IMR-90 (cell line): Measurements from ENCODE around the gene SLC37A1. TPM values are rescaled to one million over a fixed set of nuclear protein-coding genes. Genes with fewer than 3 reads are reported as not detected.

ENCODE experiments used
- ATAC-seq: fragments of 200-7000 bp; cut with Tn5 transposase; 2 replicates; pipeline ENCODE4 v1.9.1; 2020; ENCODE audit warnings: low read depth, mild to moderate bottlenecking, moderate library complexity
- BruUV-seq: library from RNA; stranded (reverse); fragments of 400-500 nt; replicated peaks from 2 replicates; lab custom pipeline; 2021; lab: Mats Ljungman, UMichigan
- CTCF ChIA-PET: fragments of 300-600 bp; formaldehyde crosslinking; extraction: SDS; loops from one replicate; lab custom pipeline; 2021; ENCODE audit warnings: antibody characterized with exemption; lab: Yijun Ruan, JAX
- POLR2A ChIA-PET: fragments of 300-600 bp; sonication (Branson Sonifier 250); formaldehyde crosslinking; loops from one replicate; lab custom pipeline; 2022; ENCODE audit warnings: antibody characterized with exemption; ENCODE audit not compliant: unreplicated experiment; lab: Charles Lee
- DNase-seq: peaks from one replicate; pipeline ENCODE4 v3.0.0; 2013
- H2AFZ ChIP-seq: replicated peaks from 2 replicates; pipeline ENCODE3; 2013; ENCODE audit warnings: low read length, mild to moderate bottlenecking; ENCODE audit not compliant: poor library complexity
- H2AK5ac ChIP-seq: 2 replicates; pipeline ENCODE4 v1.6.1; 2013; ENCODE audit warnings: low read depth, low read length, inconsistent platforms
- H2AK9ac ChIP-seq: replicated peaks from 2 replicates; pipeline ENCODE3; 2013; ENCODE audit warnings: mild to moderate bottlenecking, low read depth, low read length, moderate library complexity; ENCODE audit not compliant: poor library complexity
- H2BK120ac ChIP-seq: 2 replicates; pipeline ENCODE4 v1.6.1; 2013; ENCODE audit warnings: low read depth, low read length, inconsistent platforms
- H2BK15ac ChIP-seq: 3 replicates; pipeline ENCODE4 v1.6.1; 2013; ENCODE audit warnings: low read depth, low read length, inconsistent platforms
- H2BK20ac ChIP-seq: 2 replicates; pipeline ENCODE4 v1.6.1; 2013; ENCODE audit warnings: low read depth, mild to moderate bottlenecking, inconsistent platforms, low read length, moderate library complexity
- H2BK5ac ChIP-seq: 2 replicates; pipeline ENCODE4 v1.6.1; 2013; ENCODE audit warnings: mild to moderate bottlenecking, low read depth, low read length, inconsistent platforms; ENCODE audit not compliant: poor library complexity, severe bottlenecking
- H3K14ac ChIP-seq: replicated peaks from 2 replicates; pipeline ENCODE4 v1.6.1; 2013; ENCODE audit warnings: low read depth, low read length, inconsistent platforms
- H3K18ac ChIP-seq: 2 replicates; pipeline ENCODE4 v1.6.1; 2013; ENCODE audit warnings: low read depth, low read length, control low read depth
- H3K23ac ChIP-seq: 2 replicates; pipeline ENCODE4 v1.6.1; 2013; ENCODE audit warnings: low read depth, low read length, inconsistent platforms
- H3K27ac ChIP-seq: 2 replicates; pipeline ENCODE4 v1.5.1; 2013; ENCODE audit warnings: mild to moderate bottlenecking, control low read depth, low read length; ENCODE audit not compliant: insufficient read depth
- H3K27me3 ChIP-seq: 2 replicates; pipeline ENCODE4 v1.6.1; 2013; ENCODE audit warnings: low read length; ENCODE audit not compliant: control insufficient read depth, insufficient read depth
- H3K36me3 ChIP-seq: 2 replicates; pipeline ENCODE4 v1.6.1; 2013; ENCODE audit warnings: low read length, mixed read lengths; ENCODE audit not compliant: control insufficient read depth, insufficient read depth
- H3K4ac ChIP-seq: 2 replicates; pipeline ENCODE4 v1.6.1; 2013; ENCODE audit warnings: low read depth, low read length, inconsistent platforms
- H3K4me1 ChIP-seq: 2 replicates; pipeline ENCODE4 v1.6.1; 2013; ENCODE audit warnings: low read length, mixed read lengths; ENCODE audit not compliant: control insufficient read depth, insufficient read depth
- H3K4me2 ChIP-seq: 2 replicates; pipeline ENCODE4 v1.6.1; 2013; ENCODE audit warnings: low read depth, mild to moderate bottlenecking, control low read depth, low read length, moderate library complexity
- H3K4me3 ChIP-seq: 2 replicates; pipeline ENCODE4 v1.5.1; 2013; ENCODE audit warnings: low read depth, mild to moderate bottlenecking, control low read depth, low read length, moderate library complexity; ENCODE audit not compliant: insufficient read depth
- H3K56ac ChIP-seq: 2 replicates; pipeline ENCODE4 v1.6.1; 2013; ENCODE audit warnings: low read length, inconsistent platforms; ENCODE audit not compliant: insufficient read depth; ENCODE audit errors: extremely low read depth
- H3K79me1 ChIP-seq, 2 experiments: 2 replicates each; pipeline ENCODE4 v1.6.1; 2013; ENCODE audit warnings: low read length in 2 of 2, inconsistent platforms in 1 of 2, low read depth in 1 of 2
- H3K9ac ChIP-seq: 2 replicates; pipeline ENCODE4 v1.6.1; 2013; ENCODE audit warnings: low read depth, low read length, control low read depth
- H3K9me1 ChIP-seq: 2 replicates; pipeline ENCODE4 v1.6.1; 2013; ENCODE audit warnings: low read length, inconsistent platforms; ENCODE audit not compliant: insufficient read depth
- H3K9me3 ChIP-seq: 2 replicates; pipeline ENCODE4 v1.6.1; 2013; ENCODE audit warnings: low read length; ENCODE audit not compliant: control insufficient read depth, insufficient read depth
- H4K20me1 ChIP-seq: 2 replicates; pipeline ENCODE4 v1.6.1; 2013; ENCODE audit warnings: low read length, inconsistent platforms; ENCODE audit not compliant: insufficient read depth
- H4K5ac ChIP-seq: 2 replicates; pipeline ENCODE4 v1.6.1; 2013; ENCODE audit warnings: mild to moderate bottlenecking, low read depth, low read length, control low read depth
- H4K8ac ChIP-seq, 2 experiments: 2 replicates each; pipeline ENCODE4 v1.6.1; 2013; ENCODE audit warnings: low read depth in 2 of 2, low read length in 2 of 2, control low read depth in 1 of 2, inconsistent platforms in 1 of 2
- H4K91ac ChIP-seq: 2 replicates; pipeline ENCODE4 v1.6.1; 2013; ENCODE audit warnings: low read depth, low read length, inconsistent platforms; ENCODE audit not compliant: insufficient read depth
- BHLHE40 ChIP-seq: fragments of 150-350 bp; IDR thresholded peaks from 2 replicates; pipeline ENCODE4 v1.6.1; 2016; ENCODE audit warnings: mild to moderate bottlenecking, low read depth, low read length
- CEBPB ChIP-seq: IDR thresholded peaks from 2 replicates; pipeline ENCODE4 v1.6.1; 2012; ENCODE audit warnings: low read depth, low read length, improper control_type of control experiment
- CHD1 ChIP-seq: IDR thresholded peaks from 2 replicates; pipeline ENCODE4 v1.6.1; 2012; ENCODE audit warnings: low read depth, low read length, improper control_type of control experiment
- CTCF ChIP-seq: conservative IDR thresholded peaks from 2 replicates; pipeline ENCODE4 v1.5.1; 2012; ENCODE audit warnings: mild to moderate bottlenecking, low read depth, low read length, improper control_type of control experiment
- FOS ChIP-seq: fragments of 150-350 bp; IDR thresholded peaks from 2 replicates; pipeline ENCODE4 v1.6.1; 2016; ENCODE audit warnings: low read depth, low read length
- MAFK ChIP-seq: IDR thresholded peaks from 2 replicates; pipeline ENCODE4 v1.6.1; 2012; ENCODE audit warnings: low read depth, low read length, improper control_type of control experiment
- MAZ ChIP-seq: IDR thresholded peaks from 2 replicates; pipeline ENCODE4 v1.6.1; 2012; ENCODE audit warnings: low read depth, mild to moderate bottlenecking, low read length, improper control_type of control experiment, moderate library complexity, borderline replicate concordance
- MXI1 ChIP-seq: IDR thresholded peaks from 2 replicates; pipeline ENCODE4 v1.6.1; 2012; ENCODE audit warnings: low read depth, mild to moderate bottlenecking, low read length, moderate library complexity, borderline replicate concordance
- NFE2L2 ChIP-seq: fragments of 150-350 bp; IDR thresholded peaks from 2 replicates; pipeline ENCODE4 v1.6.1; 2016; ENCODE audit warnings: low read depth, mild to moderate bottlenecking, low read length
- RAD21 ChIP-seq: IDR thresholded peaks from 2 replicates; pipeline ENCODE4 v1.6.1; 2012; ENCODE audit warnings: low read length, improper control_type of control experiment
- RCOR1 ChIP-seq: IDR thresholded peaks from 2 replicates; pipeline ENCODE4 v1.6.1; 2012; ENCODE audit warnings: mild to moderate bottlenecking, low read length, improper control_type of control experiment; ENCODE audit not compliant: insufficient replicate concordance
- RFX5 ChIP-seq: IDR thresholded peaks from 2 replicates; pipeline ENCODE4 v1.8.0; 2012; ENCODE audit warnings: low read depth, mild to moderate bottlenecking, low read length, moderate library complexity
- SMC3 ChIP-seq: fragments of 150-350 bp; IDR thresholded peaks from 2 replicates; pipeline ENCODE4 v1.6.1; 2016; ENCODE audit warnings: low read depth, mild to moderate bottlenecking, antibody characterized with exemption, low read length, moderate library complexity
- WGBS, 2 experiments: methylation state at CpG; one replicate each; pipeline versions ENCODE4 v1.1.5 to v1.1.7; 2013; ENCODE audit warnings: missing lambda C conversion rate in 2 of 2; ENCODE audit not compliant: insufficient read length in 1 of 2; ENCODE audit errors: extremely low coverage in 2 of 2; 5-methylcytosine and 5-hydroxymethylcytosine counted together
- dilution Hi-C: fragments of 300-500 bp; cut with HindIII; formaldehyde crosslinking; loops from one replicate; pipeline ENCODE4 v1.14.3; 2018; ENCODE audit warnings: low sequenced_read_pairs; ENCODE audit not compliant: unreplicated experiment
- in situ Hi-C: fragments of 300-500 bp; cut with MboI; formaldehyde crosslinking; loops from 3 replicates; pipeline ENCODE4 v1.14.3; 2019; ENCODE audit warnings: low sequenced_read_pairs, inconsistent platforms, mixed read lengths
- intact Hi-C: fragments of 100-400 bp; cut with micrococcal nuclease; formaldehyde crosslinking; loops from 2 replicates; pipeline ENCODE4 v1.10.0; 2022
- polyA plus RNA-seq, 3 experiments: library from polyadenylated mRNA; depleted of rRNA; stranded (reverse); fragments of >200 nt; gene quantifications; 2 replicates each; pipeline ENCODE4 v1.2.3, GENCODE V29; 2012; ENCODE audit warnings: low replicate concordance in 1 of 3
- total RNA-seq: library from RNA; depleted of rRNA; stranded (reverse); fragments of >200 nt; gene quantifications from 2 replicates; pipeline ENCODE4 v1.2.3, GENCODE V29; 2012
- TF ChIP-seq, protein P1 (sequence below): fragments of 150-350 bp; IDR thresholded peaks from 2 replicates; pipeline ENCODE4 v1.6.1; 2016; ENCODE audit warnings: low read depth, mild to moderate bottlenecking, low read length, moderate library complexity, borderline replicate concordance

The SLC37A1 gene
- total and polyA plus RNA-seq, 2 of the 4 experiments (the other 2 are of a cell fraction), result 0.36 to 0.48 TPM

DNA sequence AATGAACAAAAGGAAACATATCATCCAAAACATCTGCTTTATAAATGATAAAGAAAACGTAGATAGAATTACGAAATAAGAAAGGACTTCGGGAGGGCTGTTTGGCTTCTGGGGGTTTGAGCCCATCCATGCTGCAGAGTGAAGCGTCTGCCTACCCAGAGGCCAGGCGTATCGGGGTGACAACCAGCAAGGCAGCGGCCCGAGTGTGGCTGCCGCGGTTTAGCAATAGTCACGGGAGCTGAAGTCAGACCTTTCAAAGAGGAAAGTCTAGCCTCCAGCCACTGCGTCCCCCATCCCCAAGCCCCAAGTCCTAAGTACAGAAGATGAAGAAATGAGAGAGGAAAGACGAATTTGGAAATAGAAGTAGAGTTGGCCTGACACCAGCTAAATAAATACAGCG, 8.6 kb downstream of the SLC37A1 start:
- ATAC-seq (no peak), DNase-seq (no peak)
- H4K20me1 ChIP-seq, result no peaks in the 10 kb centered on the region; the same call in 1 of the 2 replicates
- H3K56ac ChIP-seq, result no peak overlapping the region
- H2AFZ ChIP-seq, result no peak overlapping the region
- WGBS, 2 experiments, result 80% methylated on average over 1 of the region's 14 CpGs; no CpG with 5 or more reads in 1 of the 2 experiments
- ChIA-PET POLR2A (no interaction called here), CTCF (no interaction called here)
- no peak overlapping the region for H3K4me2 ChIP-seq
- intact Hi-C loops, result no loop called here
- H3K9me3 ChIP-seq, result no peaks in the 10 kb centered on the region
- H2AK9ac ChIP-seq, result no peak overlapping the region
- no TSS peak for BruUV-seq
- in situ Hi-C loops, result no loop called here
- TF ChIP-seq, protein P1, sequence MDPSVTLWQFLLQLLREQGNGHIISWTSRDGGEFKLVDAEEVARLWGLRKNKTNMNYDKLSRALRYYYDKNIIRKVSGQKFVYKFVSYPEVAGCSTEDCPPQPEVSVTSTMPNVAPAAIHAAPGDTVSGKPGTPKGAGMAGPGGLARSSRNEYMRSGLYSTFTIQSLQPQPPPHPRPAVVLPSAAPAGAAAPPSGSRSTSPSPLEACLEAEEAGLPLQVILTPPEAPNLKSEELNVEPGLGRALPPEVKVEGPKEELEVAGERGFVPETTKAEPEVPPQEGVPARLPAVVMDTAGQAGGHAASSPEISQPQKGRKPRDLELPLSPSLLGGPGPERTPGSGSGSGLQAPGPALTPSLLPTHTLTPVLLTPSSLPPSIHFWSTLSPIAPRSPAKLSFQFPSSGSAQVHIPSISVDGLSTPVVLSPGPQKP, result no peak
- TF ChIP-seq CTCF (no peak), MAZ (no peak), RCOR1 (no peak), NFE2L2 (no peak), SMC3 (no peak), CHD1 (no peak), FOS (no peak), MXI1 (no peak), RFX5 (no peak), CEBPB (no peak), RAD21 (no peak), MAFK (no peak), BHLHE40 (no peak)
- no peak overlapping the region for H4K8ac ChIP-seq
- peaks cover 2% of the 10 kb centered on the region; the same call in 1 of the 2 replicates for H3K9me1 ChIP-seq
- no peak overlapping the region for H2BK20ac ChIP-seq
- no peak overlapping the region for H2AK5ac ChIP-seq
- no peak overlapping the region for H4K5ac ChIP-seq
- dilution Hi-C loops, result no loop called here
- H3K79me1 ChIP-seq, result no peaks in the 10 kb centered on the region
- no peak overlapping the region for H3K23ac ChIP-seq
- H3K27ac ChIP-seq, result no peak overlapping the region
- H3K36me3 ChIP-seq, result no peaks in the 10 kb centered on the region
- peaks cover 24% of the 10 kb centered on the region for H3K27me3 ChIP-seq
- no peak overlapping the region for H3K18ac ChIP-seq
- no peak overlapping the region for H4K91ac ChIP-seq
- H3K9ac ChIP-seq, result no peak overlapping the region
- H3K14ac ChIP-seq, result no peak overlapping the region
- no peak overlapping the region for H2BK120ac ChIP-seq
- peaks cover 7% of the 10 kb centered on the region; the same call in 1 of the 2 replicates for H3K4me1 ChIP-seq
- no peak overlapping the region for H2BK5ac ChIP-seq
- no peak overlapping the region for H3K4me3 ChIP-seq
- H2BK15ac ChIP-seq, result no peak overlapping the region
- no peak overlapping the region for H3K4ac ChIP-seq
